Measurements from ENCODE around the gene KDM5C.

Gene KDM5C

DNA sequence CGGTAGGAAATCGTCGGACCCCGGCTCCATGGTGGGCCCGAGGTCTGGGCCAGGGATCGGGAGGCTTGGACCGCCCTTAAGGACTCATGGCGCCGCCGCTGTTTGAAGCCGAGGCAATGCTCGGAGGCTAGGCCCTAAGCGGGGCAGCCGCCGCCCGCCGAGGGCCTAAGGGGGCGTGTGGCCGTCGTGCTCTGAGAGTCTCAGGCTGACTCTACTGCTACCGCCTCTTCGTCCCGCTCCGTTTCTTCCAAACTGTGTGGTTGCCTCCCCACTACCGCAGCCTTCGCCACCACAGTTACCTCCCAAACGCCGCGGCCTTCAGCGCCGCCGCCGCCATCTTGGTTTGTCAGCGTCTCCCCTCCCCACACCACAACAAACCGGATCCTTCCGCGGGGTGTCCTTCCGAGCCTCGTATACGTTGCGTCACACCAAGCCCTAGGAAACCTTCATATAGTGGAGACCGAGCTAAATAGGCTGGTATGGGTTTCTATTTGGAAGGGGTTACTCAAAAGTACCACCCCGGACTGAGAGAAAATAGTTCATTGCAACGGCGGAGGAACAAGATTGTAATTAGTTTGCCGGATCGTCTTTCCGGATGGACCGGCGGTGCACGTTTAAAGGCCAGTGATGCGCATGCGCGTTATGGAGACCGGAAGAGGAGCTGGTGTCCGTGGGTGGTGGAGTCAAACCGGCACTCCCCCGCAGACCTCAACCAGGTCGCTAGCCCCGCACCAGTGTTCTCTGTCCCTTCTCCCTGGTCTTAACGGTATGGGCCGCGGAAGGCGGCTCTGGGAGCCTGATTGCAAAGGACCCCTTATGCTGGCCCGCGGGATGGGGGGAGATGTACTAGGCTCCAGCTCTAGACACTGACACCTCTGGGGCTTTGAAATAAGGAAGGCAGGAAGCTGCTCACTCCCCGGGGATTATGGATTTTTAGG is at the start of gene KDM5C:
TSS of gene KDM5C (minus strand) at position 348 of the 938 bp plus-strand sequence. CDS start at position 30, 318 bp downstream.
- DNase-seq: peak; percentile 82

- DNase-seq: no peak
Measured at GRCh38 chrX:53272808-53273337, 47.9 kb upstream of the KDM5C start.

DNA sequence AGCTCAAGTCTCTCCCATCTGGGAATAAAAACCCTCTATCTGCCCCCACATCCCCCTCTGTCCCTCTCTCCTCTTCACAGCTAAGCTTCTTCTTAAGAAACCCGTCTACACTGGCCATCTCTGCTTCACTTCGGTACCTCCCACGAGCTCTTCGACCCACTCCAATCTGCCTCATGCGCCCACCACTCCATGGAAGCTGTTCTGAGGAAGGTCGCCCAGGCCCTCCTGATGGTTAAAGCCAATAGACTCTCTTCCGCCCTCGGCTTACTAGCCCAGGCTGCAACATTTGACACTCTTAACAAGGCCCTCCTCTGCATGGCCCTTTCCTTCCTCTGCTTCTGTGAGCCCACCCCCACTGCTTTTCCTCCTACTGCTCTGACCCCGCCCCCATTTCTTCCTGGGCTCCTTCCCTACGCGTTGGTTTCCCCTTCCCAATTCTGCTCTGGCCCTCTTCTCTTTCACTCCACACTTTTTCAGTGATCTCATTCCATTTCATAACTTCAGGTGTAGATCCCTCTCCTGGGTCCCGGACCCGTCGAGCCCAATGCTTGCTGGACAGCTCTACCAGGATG is 44.6 kb upstream of the KDM5C start:
- DNase-seq: no peak

- no peak for DNase-seq
Measured at GRCh38 chrX:53268173-53268572, 43.2 kb upstream of the KDM5C start.

DNA sequence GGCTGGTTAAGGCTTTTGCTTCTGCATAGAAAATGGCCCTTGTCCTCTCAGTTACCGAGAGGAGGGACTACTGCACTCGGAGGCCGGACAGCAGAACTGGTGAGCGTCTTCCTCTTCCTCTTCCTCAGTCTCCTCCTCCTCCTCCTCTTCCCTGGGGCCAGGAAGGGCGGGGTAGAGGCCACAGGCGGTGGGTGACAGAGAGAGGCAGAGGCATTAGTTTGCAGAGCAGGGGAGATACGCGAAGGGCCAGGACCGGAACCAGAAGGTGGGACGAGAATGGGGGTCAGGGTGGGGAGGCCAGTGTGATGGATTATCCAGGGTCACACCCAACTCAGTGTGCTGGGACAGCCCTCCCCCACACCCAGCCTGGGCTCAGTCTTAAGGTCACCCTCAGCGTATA is 41.9 kb upstream of the KDM5C start:
- no peak for DNase-seq

GRCh38 chrX:53265771-53266574 is 41.0 kb upstream of the KDM5C start:
- no peak for DNase-seq

DNA sequence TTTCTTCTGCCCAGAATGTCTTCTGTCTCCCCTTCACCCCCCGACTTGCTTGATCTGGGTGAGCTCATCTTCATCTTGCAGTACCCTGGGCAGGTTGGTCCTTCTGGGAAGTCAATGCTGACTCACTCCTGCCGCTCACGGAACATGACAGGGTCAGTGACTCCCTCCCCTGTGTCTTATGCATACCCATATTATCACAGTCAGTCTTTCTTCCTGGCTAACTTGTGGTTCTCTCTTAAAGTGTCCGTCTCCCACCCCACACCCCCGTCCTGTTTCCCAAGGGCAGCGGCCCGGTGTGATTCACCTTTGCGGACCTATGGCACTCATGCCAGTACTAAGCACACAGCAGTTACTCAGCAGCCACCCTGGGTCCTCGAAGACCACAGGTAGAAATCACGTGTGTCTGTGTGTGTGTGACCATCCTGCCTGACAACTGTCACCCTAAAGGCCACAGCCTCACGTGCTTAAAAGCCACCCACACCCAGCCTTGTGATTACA is 38.6 kb upstream of the KDM5C start:
- DNase-seq: no peak

- no peak for DNase-seq
Measured at GRCh38 chrX:53262918-53263394, 37.9 kb upstream of the KDM5C start.

DNA sequence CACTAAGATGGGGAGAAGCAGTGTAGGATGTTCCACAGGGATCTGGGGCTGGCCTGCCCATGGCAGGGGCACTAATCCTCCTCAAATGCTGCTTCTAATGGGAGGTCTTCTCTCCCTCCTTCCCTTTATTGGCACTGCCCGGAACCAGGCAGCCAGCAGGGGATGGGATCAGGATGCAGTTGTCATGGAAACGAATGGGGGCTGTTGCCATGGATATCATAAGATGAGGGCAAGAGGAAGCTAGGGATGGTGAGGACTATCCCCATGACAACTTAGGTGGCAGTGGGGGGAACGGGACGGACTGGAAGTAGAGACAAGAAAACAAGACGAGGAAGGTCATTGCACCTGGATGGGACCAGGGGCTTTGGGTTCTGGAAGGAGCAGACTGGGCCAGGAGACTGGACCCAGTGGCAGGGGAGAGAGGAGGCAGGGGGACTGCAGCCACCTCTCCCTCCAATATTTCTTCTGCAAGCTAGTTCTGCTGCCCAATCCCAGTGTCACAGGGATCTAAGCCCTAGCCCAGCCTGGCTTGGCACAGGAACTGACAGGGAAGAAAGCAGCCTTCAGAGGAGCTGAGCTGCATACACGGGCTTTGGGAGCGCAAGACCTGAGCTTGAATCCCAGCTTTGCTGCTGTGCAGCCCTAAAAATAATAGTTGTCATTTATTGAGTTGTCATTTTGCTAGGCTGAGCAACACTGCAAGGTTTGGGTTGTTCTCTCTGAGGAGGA is 37.3 kb upstream of the KDM5C start:
- no peak for DNase-seq

- DNase-seq: no peak
Measured at GRCh38 chrX:53261355-53261972, 36.5 kb upstream of the KDM5C start.

- DNase-seq: no peak
Measured at GRCh38 chrX:53260836-53261235, 35.8 kb upstream of the KDM5C start.

DNA sequence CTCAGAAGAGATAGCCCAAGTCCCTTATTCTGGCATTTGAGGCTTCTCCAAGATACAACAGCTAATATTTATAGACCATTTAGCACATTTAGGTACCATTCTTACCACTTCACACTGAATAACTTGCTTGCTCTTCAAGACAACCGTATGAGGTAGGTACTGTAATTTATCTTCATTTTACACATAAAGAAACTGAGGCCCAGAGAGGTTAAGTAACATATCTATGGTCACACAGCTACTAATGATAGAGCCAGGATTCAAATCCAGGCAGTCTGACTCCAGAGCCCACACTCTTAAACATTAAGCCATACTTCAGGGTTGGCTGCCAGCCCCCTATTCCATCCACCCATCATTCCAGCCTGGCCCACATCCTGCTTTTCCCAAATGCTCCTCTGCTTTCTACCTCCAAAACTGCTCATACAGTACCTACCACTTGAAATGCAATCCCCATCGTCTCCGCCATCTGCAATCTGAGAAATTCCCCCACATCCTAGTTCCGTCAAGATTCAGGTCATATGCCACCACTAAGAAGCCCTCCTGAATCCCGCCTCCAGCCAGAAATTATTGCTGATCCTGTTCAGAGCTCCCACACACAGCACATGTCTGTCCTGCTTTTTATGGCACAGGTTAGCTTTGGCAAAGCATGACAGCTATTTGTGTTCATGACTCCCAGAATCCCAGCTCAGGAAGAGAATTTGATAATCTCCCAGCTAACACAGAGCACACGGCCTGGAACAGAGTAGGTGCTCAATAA is 32.8 kb upstream of the KDM5C start:
- DNase-seq: no peak

DNA sequence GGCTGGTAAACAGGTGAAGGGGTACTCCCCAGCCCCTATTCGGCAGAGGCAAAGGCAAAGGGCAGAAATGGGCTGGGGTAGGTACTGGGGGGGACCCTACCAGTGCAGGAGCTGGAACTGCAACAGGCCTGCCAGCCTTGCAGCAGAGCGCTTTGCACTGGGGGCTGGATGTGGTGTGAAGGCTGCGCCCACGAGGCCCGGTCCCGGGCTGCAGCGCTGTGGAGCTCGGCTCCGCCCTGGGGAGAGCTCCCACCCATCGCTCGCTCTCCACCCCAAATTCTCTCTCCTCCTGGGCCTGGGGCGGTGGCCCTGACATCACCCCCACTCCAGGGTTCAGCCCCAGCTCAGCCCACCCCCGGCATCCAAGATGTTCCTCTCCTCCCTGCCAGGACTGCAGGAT is 32.2 kb upstream of the KDM5C start:
- no peak for DNase-seq

GRCh38 chrX:53256446-53257041 is 31.5 kb upstream of the KDM5C start:
- no peak for DNase-seq

DNA sequence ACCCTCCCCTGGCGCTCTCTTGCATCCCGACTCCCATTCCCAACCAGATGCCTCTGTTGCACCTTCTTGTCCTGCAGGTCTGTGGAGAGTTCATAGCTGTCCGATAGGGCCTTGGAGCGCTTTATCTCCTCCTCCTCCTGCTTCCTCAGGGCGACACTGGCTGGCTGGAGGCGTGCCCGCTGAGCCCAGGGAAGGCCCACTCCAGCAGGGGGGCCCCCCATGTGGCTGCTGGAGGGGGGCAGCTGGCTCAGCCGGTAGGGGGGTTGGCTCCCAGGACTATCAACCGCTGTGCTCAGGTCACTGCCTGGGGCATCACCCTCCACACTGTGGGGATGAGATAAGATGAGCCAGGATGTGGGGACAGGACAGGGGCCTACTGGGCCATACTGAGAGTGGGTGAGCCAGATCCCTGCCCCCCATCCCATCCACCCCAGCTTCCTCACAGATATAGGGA is 30.8 kb upstream of the KDM5C start:
- no peak for DNase-seq

DNA sequence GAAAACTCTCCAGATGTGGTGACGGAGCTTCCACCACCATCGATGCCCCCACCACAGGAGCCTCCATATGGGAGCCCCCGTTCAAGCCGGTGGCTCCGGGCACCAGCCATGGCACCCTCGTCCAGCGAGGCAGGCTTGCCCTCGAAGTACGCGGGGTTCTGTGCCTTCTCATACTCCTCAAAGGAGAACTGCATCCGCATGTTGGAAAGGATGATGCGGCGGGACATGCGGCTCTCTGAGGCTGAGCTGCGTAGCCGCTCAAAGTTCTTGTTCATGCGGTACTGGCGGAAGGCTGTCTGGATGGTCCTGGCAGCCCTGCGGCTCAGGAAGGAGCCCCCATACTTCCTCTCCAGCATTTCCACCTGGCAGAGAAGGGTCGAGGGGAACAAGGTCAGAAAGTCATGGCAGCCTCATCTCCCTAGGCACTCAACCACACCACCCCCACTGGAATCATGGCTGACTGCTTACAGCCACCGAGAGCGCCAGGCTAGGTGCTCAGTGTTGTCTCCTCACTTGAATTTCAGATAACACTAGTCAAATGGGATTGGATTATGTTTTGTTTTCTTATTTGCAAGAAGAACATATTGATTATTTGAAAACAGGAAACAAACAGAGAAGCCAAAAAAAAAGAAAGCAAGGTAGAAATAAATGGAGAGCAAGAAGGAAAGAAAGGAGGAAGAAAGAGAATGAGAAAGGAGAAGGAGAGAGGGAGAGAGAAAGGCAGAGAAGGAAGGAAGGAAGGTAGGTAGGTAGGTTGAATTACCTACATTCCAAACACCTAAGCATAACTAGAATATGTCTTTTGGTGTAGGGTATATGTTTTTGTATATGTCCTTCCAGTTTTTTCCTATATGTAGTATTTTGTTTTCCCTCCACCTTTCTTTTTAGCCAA is 29.8 kb upstream of the KDM5C start:
- DNase-seq: no peak

- DNase-seq: no peak
Measured at GRCh38 chrX:53253293-53254020, 28.4 kb upstream of the KDM5C start.

GRCh38 chrX:53251307-53251706 is 26.3 kb upstream of the KDM5C start:
- no peak for DNase-seq

- DNase-seq: no peak
Measured at GRCh38 chrX:53250556-53250955, 25.5 kb upstream of the KDM5C start.
